A673 (cell line): ENCODE data around the gene ULK4. TPM values are rescaled to one million over a fixed set of nuclear protein-coding genes. Genes with fewer than 3 reads are reported as not detected.

Source experiments
- BruUV-seq: library from RNA; stranded (reverse); fragments of 400-500 nt; replicated peaks from 2 replicates; lab custom pipeline; 2021; lab: Mats Ljungman, UMichigan
- CTCF ChIA-PET: fragments of 300-600 bp; sonication (Branson Sonifier 250); formaldehyde crosslinking; loops from one replicate; lab custom pipeline; 2022; ENCODE audit warnings: antibody characterized with exemption; lab: Charles Lee
- POLR2A ChIA-PET: fragments of 300-600 bp; sonication (Branson Sonifier 250); formaldehyde crosslinking; loops from one replicate; lab custom pipeline; 2022; ENCODE audit warnings: antibody characterized with exemption; ENCODE audit not compliant: low non-redundant PET; lab: Charles Lee
- DNase-seq: peaks from one replicate; pipeline ENCODE4 v3.0.0-alpha.2; 2015; ENCODE audit warnings: low spot score
- H3K27ac ChIP-seq: fragments of 200-600 bp; sonication (generic); 2 replicates; pipeline ENCODE4 v1.5.1; 2016; ENCODE audit warnings: mixed run types, low read depth, mild to moderate bottlenecking, mixed read lengths, antibody characterized with exemption, low read length; ENCODE audit not compliant: poor library complexity, severe bottlenecking
- H3K27me3 ChIP-seq: fragments of 200-600 bp; sonication (generic); replicated peaks from 2 replicates; pipeline ENCODE4 v1.6.1; 2017; ENCODE audit warnings: mixed run types, low read depth, mild to moderate bottlenecking, mixed read lengths, antibody characterized with exemption, low read length; ENCODE audit not compliant: insufficient read depth, poor library complexity
- H3K36me3 ChIP-seq: fragments of 200-600 bp; sonication (generic); 2 replicates; pipeline ENCODE4 v1.6.1; 2016; ENCODE audit warnings: mixed run types, mild to moderate bottlenecking, mixed read lengths, antibody characterized with exemption, low read length; ENCODE audit not compliant: insufficient read depth, poor library complexity, severe bottlenecking
- H3K4me1 ChIP-seq: fragments of 200-600 bp; sonication (generic); 2 replicates; pipeline ENCODE4 v1.6.1; 2017; ENCODE audit warnings: mixed run types, mild to moderate bottlenecking, mixed read lengths, antibody characterized with exemption, low read length; ENCODE audit not compliant: insufficient read depth, poor library complexity, severe bottlenecking
- H3K4me3 ChIP-seq: fragments of 200-600 bp; sonication (generic); 2 replicates; pipeline ENCODE4 v1.5.1; 2016; ENCODE audit warnings: low read depth, mixed run types, mild to moderate bottlenecking, mixed read lengths, low read length; ENCODE audit not compliant: poor library complexity, severe bottlenecking
- H3K9me3 ChIP-seq: fragments of 200-600 bp; sonication (generic); 2 replicates; pipeline ENCODE4 v1.6.1; 2016; ENCODE audit warnings: mixed run types, low read depth, mild to moderate bottlenecking, mixed read lengths, antibody characterized with exemption, low read length; ENCODE audit not compliant: poor library complexity, severe bottlenecking
- EZH2 ChIP-seq: fragments of 200-600 bp; sonication (generic); IDR thresholded peaks from 2 replicates; pipeline ENCODE4 v1.6.1; 2017; ENCODE audit warnings: borderline replicate concordance, low read depth, mild to moderate bottlenecking, mixed read lengths, antibody characterized with exemption, low read length; ENCODE audit not compliant: poor library complexity, severe bottlenecking
- intact Hi-C: fragments of 100-400 bp; cut with micrococcal nuclease; formaldehyde crosslinking; loops from one replicate; pipeline ENCODE4 v1.10.0; 2022; ENCODE audit not compliant: unreplicated experiment
- total RNA-seq: library from RNA; stranded (reverse); gene quantifications from 2 replicates; pipeline ENCODE4 v1.2.3, GENCODE V29; 2021
- TF ChIP-seq, protein P1 (sequence below): fragments of 300-800, 200-600 bp; sonication (generic); conservative IDR thresholded peaks from 2 replicates; pipeline ENCODE4 v1.5.1; 2017; ENCODE audit warnings: low read depth, mild to moderate bottlenecking, antibody characterized with exemption, low read length, moderate library complexity, mixed read lengths

ULK4 gene
- total RNA-seq, 1 experiment from 2014 or later = 7.4 TPM

DNA sequence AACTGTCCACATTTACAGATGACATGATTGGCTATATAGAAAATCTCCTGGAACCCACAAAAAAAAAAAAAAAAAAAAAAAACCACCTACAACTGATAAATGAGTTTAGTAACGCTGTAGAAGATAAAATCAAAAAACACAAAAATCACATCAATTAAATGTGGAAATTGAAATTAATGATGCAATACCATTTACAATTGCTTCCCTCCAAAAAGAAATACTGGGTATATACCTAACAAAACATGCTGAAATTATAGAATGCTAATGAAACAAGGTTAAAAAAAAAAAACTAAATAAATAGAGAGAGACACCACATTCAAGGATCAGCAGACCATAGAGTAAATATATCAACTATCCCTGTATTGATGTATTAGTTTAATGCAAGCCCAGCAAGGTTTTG, 215.7 kb downstream of the ULK4 start:
- ChIA-PET CTCF (no interaction called here), POLR2A (no interaction called here)
- intact Hi-C loops = no loop called here
- BruUV-seq = no TSS peak
- no peaks in the 10 kb centered on the region for H3K27me3 ChIP-seq
- no peak overlapping the region for H3K4me3 ChIP-seq
- H3K4me1 ChIP-seq = no peaks in the 10 kb centered on the region
- no peaks in the 10 kb centered on the region for H3K9me3 ChIP-seq
- no peak overlapping the region for H3K27ac ChIP-seq
- H3K36me3 ChIP-seq = no peaks in the 10 kb centered on the region
- DNase-seq = no peak
- TF ChIP-seq, protein P1, sequence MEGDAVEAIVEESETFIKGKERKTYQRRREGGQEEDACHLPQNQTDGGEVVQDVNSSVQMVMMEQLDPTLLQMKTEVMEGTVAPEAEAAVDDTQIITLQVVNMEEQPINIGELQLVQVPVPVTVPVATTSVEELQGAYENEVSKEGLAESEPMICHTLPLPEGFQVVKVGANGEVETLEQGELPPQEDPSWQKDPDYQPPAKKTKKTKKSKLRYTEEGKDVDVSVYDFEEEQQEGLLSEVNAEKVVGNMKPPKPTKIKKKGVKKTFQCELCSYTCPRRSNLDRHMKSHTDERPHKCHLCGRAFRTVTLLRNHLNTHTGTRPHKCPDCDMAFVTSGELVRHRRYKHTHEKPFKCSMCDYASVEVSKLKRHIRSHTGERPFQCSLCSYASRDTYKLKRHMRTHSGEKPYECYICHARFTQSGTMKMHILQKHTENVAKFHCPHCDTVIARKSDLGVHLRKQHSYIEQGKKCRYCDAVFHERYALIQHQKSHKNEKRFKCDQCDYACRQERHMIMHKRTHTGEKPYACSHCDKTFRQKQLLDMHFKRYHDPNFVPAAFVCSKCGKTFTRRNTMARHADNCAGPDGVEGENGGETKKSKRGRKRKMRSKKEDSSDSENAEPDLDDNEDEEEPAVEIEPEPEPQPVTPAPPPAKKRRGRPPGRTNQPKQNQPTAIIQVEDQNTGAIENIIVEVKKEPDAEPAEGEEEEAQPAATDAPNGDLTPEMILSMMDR = no peak
- TF ChIP-seq EZH2 = no peak

DNA sequence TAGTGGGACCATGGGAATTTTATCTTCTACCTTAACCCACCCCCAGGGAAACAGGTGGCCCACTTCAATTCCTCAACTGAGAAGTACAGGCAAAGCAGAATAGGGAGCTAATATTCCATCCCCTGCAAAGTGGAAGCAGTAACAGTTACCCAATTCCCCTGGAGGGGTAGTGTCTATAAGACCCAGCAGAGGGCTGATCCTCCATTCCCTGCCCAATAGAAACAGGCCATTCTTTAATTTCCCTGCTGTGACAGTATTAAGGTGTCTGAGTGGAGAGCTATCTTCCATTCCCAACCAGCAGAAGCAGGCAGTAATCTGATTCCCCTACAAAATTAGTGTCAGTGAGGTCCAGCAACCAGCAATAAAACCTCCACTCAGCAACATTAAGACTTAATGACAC, 219.8 kb downstream of the ULK4 start:
- DNase-seq = no peak
- Histone ChIP-seq H3K9me3 (no peaks in the 10 kb centered on the region), H3K4me1 (no peaks in the 10 kb centered on the region), H3K36me3 (no peaks in the 10 kb centered on the region), H3K27ac (no peak overlapping the region), H3K4me3 (no peak overlapping the region), H3K27me3 (no peaks in the 10 kb centered on the region)
- BruUV-seq = no TSS peak
- POLR2A ChIA-PET = no interaction called here
- CTCF ChIA-PET = no interaction called here
- intact Hi-C loops = no loop called here
- TF ChIP-seq EZH2 = no peak
- TF ChIP-seq, protein P1 = no peak

DNA sequence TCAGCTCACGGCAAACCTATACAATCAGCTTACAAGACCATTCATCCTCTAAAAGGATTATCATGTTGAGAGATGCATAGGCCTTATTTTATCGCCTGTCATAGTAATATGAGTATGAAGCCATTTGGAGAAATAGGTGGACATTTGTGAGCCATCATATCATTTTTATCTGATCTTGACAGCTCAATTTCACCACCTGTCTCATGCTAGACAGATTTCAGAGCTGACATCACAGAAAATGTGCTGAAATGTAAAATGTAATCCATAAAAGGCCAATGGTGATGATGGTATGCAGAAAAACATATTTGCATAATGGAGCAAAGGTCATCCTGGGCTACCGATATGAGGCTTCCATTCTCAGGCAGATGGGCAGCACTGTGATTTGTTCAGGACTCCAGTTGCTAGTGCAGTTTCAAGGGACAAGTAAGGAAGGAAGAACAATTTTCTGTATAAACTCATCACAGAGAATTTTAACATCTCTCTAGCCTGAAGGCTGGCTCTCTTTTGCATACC, 221.5 kb downstream of the ULK4 start:
- BruUV-seq = no TSS peak
- CTCF ChIA-PET = no interaction called here
- H3K4me1 ChIP-seq = no peaks in the 10 kb centered on the region

More for the DNA sequence above, 221.5 kb downstream of the ULK4 start:
- no peak for DNase-seq
- H3K27ac ChIP-seq = no peak overlapping the region
- H3K36me3 ChIP-seq = no peaks in the 10 kb centered on the region
- POLR2A ChIA-PET = no interaction called here
- no peaks in the 10 kb centered on the region for H3K9me3 ChIP-seq
- no peak for TF ChIP-seq EZH2
- TF ChIP-seq, protein P1 = no peak
- H3K27me3 ChIP-seq = no peaks in the 10 kb centered on the region
- intact Hi-C loops = no loop called here
- no peak overlapping the region for H3K4me3 ChIP-seq
